ENCODE data around the gene ULK4.

Gene ULK4

GRCh38 chr3:41690766-41691563 is 270.9 kb downstream of the ULK4 start:
- TF ChIP-seq, protein P1, sequence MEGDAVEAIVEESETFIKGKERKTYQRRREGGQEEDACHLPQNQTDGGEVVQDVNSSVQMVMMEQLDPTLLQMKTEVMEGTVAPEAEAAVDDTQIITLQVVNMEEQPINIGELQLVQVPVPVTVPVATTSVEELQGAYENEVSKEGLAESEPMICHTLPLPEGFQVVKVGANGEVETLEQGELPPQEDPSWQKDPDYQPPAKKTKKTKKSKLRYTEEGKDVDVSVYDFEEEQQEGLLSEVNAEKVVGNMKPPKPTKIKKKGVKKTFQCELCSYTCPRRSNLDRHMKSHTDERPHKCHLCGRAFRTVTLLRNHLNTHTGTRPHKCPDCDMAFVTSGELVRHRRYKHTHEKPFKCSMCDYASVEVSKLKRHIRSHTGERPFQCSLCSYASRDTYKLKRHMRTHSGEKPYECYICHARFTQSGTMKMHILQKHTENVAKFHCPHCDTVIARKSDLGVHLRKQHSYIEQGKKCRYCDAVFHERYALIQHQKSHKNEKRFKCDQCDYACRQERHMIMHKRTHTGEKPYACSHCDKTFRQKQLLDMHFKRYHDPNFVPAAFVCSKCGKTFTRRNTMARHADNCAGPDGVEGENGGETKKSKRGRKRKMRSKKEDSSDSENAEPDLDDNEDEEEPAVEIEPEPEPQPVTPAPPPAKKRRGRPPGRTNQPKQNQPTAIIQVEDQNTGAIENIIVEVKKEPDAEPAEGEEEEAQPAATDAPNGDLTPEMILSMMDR (IDR thresholded peaks at IDR 0.05; ENCODE audit: control insufficient read depth, insufficient read depth, low read depth, low read length, missing control alignments), result no peak
- DNase-seq (ENCODE audit: low read depth), result no peak
- H3K4me3 ChIP-seq (ENCODE audit: control insufficient read depth, low read depth, low read length), result no peak overlapping the region

- TF ChIP-seq, protein P1 (IDR thresholded peaks at IDR 0.05; ENCODE audit: control insufficient read depth, insufficient read depth, low read depth, low read length, missing control alignments), result no peak
- no peak overlapping the region for H3K4me3 ChIP-seq (ENCODE audit: control insufficient read depth, low read depth, low read length)
- DNase-seq (ENCODE audit: low read depth), result peak; percentile 66
Observed at GRCh38 chr3:41688595-41689380, 273.1 kb downstream of the ULK4 start.

DNA sequence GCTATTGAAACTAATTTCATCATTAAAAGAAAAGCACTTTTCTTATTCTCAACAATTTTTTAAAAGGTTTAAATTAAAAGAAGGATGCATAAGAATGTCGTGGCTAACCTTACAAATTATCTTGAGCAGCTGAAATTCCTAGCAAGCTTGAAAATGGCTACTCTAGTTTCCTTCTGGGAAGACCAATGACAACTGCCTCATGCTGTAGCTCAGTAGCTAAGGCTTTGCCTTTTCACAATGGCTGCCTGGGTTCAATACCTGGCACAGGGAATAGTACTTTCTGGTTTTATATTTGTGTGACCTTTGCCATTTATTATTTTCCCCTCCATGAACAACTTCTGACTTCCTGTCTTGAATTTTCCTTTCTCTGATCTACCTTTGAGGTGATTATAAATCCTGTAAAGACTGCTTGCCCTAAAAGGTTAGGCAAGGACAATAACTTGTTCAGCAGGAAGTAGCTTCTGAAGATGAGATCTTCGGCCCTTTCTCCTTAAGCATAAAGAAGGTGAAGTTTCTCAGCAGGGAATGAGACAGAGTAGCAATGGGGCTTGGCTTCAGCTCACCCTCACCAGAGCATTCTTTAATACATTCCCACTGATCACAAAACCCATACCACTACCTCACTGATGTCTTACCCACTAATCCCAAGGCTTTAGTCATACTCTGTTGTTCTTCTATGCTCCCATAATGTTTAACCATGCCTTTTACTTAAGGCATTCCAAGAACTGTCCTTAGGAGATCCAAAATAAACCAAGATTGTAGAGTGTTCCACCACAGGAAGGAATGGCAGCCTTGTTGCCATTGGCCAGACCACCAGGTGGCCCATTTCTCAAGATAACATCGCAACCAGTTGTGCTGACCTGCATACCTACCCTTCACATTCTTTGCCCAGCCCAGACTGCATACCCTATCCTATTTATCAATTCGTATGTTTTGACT is 276.8 kb downstream of the ULK4 start:
- DNase-seq (ENCODE audit: low read depth), result peak; percentile 35
- TF ChIP-seq, protein P1 (IDR thresholded peaks at IDR 0.05; ENCODE audit: control insufficient read depth, insufficient read depth, low read depth, low read length, missing control alignments), result no peak
- no peak overlapping the region for H3K4me3 ChIP-seq (ENCODE audit: control insufficient read depth, low read depth, low read length)

- TF ChIP-seq, protein P1 (IDR thresholded peaks at IDR 0.05; ENCODE audit: control insufficient read depth, insufficient read depth, low read depth, low read length, missing control alignments), result no peak
- peak; percentile 74 for DNase-seq (ENCODE audit: low read depth)
- H3K4me3 ChIP-seq (ENCODE audit: control insufficient read depth, low read depth, low read length), result peak overlapping the region; percentile 7; the same call in 1 of the 2 replicates
Observed at GRCh38 chr3:41683666-41684350, 278.1 kb downstream of the ULK4 start.

- DNase-seq (ENCODE audit: low read depth), result peak; percentile 90
- TF ChIP-seq, protein P1 (IDR thresholded peaks at IDR 0.05; ENCODE audit: control insufficient read depth, insufficient read depth, low read depth, low read length, missing control alignments), result no peak
- no peak overlapping the region for H3K4me3 ChIP-seq (ENCODE audit: control insufficient read depth, low read depth, low read length)
Observed at GRCh38 chr3:41682996-41683395, 278.9 kb downstream of the ULK4 start.
